Osteocyte (in vitro differentiated cells): ENCODE results near the gene MATCAP1. TPM values are rescaled to one million over a fixed set of nuclear protein-coding genes. Genes with fewer than 3 reads are reported as not detected.
A peak's percentile ranks its signal among the peaks of the same experiment; 100 is the strongest.

Experiments
- DNase-seq: peaks from one replicate; pipeline ENCODE4 v3.0.0; 2021; ENCODE audit warnings: mixed read lengths; ENCODE audit not compliant: unreplicated experiment; ENCODE audit errors: extremely low spot score
- H3K27ac Mint-ChIP-seq: one replicate; pipeline ENCODE4 v1.8.0; 2021; ENCODE audit warnings: mild to moderate bottlenecking, mixed read lengths; ENCODE audit not compliant: unreplicated experiment
- H3K27me3 Mint-ChIP-seq: one replicate; pipeline ENCODE4 v1.8.0; 2021; ENCODE audit warnings: mixed read lengths; ENCODE audit not compliant: unreplicated experiment
- H3K36me3 Mint-ChIP-seq: one replicate; pipeline ENCODE4 v1.8.0; 2021; ENCODE audit warnings: mixed read lengths; ENCODE audit not compliant: unreplicated experiment
- H3K4me1 Mint-ChIP-seq: one replicate; pipeline ENCODE4 v1.8.0; 2021; ENCODE audit warnings: mixed read lengths; ENCODE audit not compliant: unreplicated experiment
- H3K4me3 Mint-ChIP-seq: one replicate; pipeline ENCODE4 v1.8.0; 2021; ENCODE audit warnings: mild to moderate bottlenecking, moderate library complexity, mixed read lengths; ENCODE audit not compliant: unreplicated experiment
- H3K9me3 Mint-ChIP-seq: one replicate; pipeline ENCODE4 v1.8.0; 2021; ENCODE audit warnings: mixed read lengths; ENCODE audit not compliant: unreplicated experiment
- total RNA-seq: library from RNA; stranded (reverse); gene quantifications from 2 replicates; pipeline ENCODE4 v1.2.1, GENCODE V29; 2021
- TF ChIP-seq, protein P1 (sequence below): fragments of 200-600 bp; sonication (generic); IDR thresholded peaks from 2 replicates; pipeline ENCODE4 v1.5.0; 2021; ENCODE audit warnings: antibody characterized with exemption, mild to moderate bottlenecking, moderate library complexity

MATCAP1 gene
- total RNA-seq, 1 donor from 2014 or later: 35.7 TPM

DNA sequence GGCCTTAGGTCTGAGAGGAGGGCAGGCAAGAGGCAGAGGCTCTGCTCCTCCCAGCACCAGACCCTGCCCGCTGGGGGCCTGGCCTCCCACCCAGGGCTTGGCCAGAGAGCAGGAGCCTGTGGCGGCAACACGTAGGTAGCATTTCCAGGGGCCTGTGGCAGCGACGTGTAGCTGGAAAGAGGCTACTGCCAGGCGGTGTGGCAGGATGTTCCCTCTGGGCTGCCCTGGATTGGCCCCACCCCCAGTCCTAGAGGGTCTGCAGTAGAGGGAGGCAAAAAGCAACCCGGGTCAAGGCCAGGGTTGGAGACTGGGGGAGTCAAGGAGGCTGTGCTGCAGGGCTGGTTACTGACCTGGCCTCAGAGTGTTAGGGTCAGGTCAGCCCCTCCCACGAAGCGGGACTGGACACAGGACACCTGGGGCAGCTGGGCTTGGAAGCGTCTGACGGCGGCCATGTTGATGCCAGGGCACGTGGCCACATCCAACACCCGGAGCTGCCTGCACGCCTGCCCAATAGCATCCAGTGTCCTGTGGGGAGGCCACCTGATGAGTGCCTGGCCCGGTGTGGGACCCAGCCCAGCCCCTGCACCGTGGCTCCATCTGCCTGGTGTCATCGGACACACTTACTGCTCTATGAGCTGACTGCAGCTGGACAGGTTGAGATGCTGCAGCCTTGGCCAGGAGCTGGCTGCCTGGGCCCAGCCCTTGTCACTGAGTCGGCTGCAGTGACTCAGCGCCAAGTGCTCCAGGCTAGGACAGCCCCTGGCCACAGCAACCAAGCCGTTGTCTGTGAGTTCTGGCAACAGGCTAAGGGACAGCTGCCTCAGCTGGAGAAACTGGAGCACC, 23.7 kb upstream of the MATCAP1 start:
- H3K9me3 Mint-ChIP-seq: no peaks in the 10 kb centered on the region
- H3K27me3 Mint-ChIP-seq: no peaks in the 10 kb centered on the region
- no peak overlapping the region for H3K4me3 Mint-ChIP-seq
- peak overlapping the region; percentile 57 for H3K27ac Mint-ChIP-seq
- TF ChIP-seq, protein P1, sequence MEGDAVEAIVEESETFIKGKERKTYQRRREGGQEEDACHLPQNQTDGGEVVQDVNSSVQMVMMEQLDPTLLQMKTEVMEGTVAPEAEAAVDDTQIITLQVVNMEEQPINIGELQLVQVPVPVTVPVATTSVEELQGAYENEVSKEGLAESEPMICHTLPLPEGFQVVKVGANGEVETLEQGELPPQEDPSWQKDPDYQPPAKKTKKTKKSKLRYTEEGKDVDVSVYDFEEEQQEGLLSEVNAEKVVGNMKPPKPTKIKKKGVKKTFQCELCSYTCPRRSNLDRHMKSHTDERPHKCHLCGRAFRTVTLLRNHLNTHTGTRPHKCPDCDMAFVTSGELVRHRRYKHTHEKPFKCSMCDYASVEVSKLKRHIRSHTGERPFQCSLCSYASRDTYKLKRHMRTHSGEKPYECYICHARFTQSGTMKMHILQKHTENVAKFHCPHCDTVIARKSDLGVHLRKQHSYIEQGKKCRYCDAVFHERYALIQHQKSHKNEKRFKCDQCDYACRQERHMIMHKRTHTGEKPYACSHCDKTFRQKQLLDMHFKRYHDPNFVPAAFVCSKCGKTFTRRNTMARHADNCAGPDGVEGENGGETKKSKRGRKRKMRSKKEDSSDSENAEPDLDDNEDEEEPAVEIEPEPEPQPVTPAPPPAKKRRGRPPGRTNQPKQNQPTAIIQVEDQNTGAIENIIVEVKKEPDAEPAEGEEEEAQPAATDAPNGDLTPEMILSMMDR: no peak
- peaks cover 19% of the 10 kb centered on the region for H3K4me1 Mint-ChIP-seq
- H3K36me3 Mint-ChIP-seq: peaks cover 7% of the 10 kb centered on the region
- DNase-seq: no peak

DNA sequence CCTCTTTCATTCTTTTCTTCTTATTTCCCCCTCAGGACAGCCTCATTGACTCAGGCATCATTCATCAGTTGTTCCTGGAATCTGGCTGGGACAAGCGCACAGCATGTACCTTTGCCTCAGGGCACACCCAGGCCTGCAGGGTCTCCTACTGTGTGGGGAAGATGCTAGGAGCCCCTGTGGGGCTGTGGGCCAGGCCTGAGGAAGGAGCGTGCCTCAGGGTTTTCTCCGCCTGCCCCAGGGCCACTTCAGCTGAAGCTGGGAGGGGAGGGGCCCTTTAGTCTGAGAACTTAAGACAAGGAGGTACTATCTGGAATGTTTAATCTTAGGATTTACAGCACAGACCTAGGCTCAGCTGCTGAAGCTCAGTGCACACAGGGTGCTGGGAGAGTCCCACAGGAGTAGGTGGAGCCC, 23.1 kb upstream of the MATCAP1 start:
- Mint-ChIP-seq H3K4me3 (no peak overlapping the region), H3K36me3 (peaks cover 8% of the 10 kb centered on the region), H3K27ac (peak overlapping the region; percentile 57), H3K9me3 (no peaks in the 10 kb centered on the region), H3K4me1 (peaks cover 19% of the 10 kb centered on the region), H3K27me3 (no peaks in the 10 kb centered on the region)
- TF ChIP-seq, protein P1: no peak
- DNase-seq: no peak

DNA sequence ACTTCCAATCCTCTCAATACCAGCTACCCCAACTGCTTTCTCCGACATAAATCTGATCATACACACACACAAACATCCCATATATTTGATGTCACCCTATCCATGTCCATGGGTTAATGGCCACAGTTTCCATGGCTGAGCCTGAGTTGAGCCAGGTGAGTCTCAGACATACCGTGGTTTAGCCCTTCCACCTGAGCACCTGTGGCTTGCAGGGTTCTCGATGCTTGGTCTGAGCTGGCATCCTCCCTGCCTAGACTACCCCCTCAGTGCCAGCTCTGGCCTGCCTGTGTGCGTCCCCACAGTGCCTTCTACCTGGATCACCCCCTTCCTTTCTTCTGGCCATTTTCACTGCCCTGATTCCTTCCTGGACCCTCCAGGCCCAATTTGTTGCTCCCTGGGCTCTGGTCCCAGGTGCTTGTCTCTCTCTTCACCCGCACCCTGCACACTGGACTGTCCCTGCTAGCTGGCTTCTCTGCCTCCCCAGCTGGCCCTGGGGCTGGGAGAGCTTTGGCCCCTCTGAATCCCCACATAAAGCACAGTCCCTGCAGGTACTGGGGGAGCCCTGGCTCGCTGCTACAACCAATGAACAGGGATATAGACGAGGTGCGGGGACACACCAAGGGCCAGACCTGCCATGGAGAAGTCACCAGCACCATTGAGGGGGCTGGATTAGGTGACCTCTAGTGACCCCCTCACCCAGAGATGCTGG, 22.5 kb upstream of the MATCAP1 start:
- H3K27ac Mint-ChIP-seq: peak overlapping the region; percentile 57
- DNase-seq: no peak
- no peak overlapping the region for H3K4me3 Mint-ChIP-seq
- TF ChIP-seq, protein P1: no peak
- H3K9me3 Mint-ChIP-seq: no peaks in the 10 kb centered on the region
- no peaks in the 10 kb centered on the region for H3K27me3 Mint-ChIP-seq
- peaks cover 19% of the 10 kb centered on the region for H3K4me1 Mint-ChIP-seq
- peaks cover 8% of the 10 kb centered on the region for H3K36me3 Mint-ChIP-seq

DNA sequence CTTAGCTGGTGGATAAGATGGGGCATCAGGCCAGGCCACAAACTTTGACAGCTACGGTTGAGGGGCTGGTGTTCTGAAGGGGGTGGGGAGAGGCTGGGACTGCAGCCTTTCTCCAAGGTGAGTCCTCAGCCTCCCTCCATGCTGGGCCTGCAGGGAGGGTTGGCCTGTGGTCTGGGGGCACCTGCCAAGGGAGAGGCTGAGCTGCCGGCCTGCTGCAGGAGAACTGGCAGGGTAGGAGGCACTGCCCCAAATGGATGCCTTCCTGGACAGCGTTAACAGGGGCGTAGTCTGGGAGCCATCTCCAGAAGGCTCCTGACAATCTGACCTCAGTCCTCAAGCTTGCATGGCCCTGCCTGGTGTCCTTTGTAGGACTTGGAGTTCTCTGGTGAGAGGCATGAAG, 20.3 kb upstream of the MATCAP1 start:
- no peaks in the 10 kb centered on the region for H3K27me3 Mint-ChIP-seq
- DNase-seq: no peak
- H3K4me1 Mint-ChIP-seq: peaks cover 21% of the 10 kb centered on the region
- H3K27ac Mint-ChIP-seq: no peak overlapping the region
- TF ChIP-seq, protein P1: no peak
- H3K36me3 Mint-ChIP-seq: peaks cover 8% of the 10 kb centered on the region
- no peaks in the 10 kb centered on the region for H3K9me3 Mint-ChIP-seq
- H3K4me3 Mint-ChIP-seq: no peak overlapping the region

DNA sequence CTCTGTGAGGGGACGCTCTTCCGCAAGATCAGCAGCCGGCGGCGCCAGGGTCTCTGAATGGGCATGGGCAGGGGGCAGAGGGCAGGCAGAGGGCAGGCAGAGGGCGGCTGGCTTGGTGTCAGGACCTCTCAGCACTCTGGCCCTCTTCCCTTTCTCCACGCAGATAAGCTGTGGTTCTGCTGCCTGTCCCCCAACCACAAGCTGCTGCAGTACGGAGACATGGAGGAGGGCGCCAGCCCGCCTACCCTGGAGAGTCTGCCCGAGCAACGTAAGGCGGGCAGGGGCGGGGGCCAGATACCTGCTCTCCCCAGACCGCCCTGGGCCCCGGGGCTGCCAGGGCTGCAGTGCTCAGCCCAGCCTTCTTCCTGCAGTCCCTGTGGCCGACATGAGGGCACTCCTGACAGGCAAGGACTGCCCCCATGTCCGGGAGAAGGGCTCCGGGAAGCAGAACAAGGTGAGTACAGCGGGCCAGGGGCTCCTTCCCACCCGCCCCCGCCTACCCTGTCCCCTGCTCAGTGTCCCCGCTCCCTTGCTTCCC, 19.3 kb upstream of the MATCAP1 start:
- Mint-ChIP-seq H3K36me3 (peaks cover 10% of the 10 kb centered on the region), H3K27me3 (no peaks in the 10 kb centered on the region), H3K9me3 (no peaks in the 10 kb centered on the region), H3K27ac (no peak overlapping the region), H3K4me1 (peaks cover 26% of the 10 kb centered on the region), H3K4me3 (no peak overlapping the region)
- TF ChIP-seq, protein P1: no peak
- no peak for DNase-seq
